CD8-positive, alpha-beta memory T cell (primary cell): Measurements from ENCODE around the gene PASK. TPM values are rescaled to one million over a fixed set of nuclear protein-coding genes. Genes with fewer than 3 reads are reported as not detected.
A peak's percentile ranks its signal among the peaks of the same experiment; 100 is the strongest.

Experiments used
- CTCF ChIA-PET: fragments of 350-600 bp; sonication (Branson Sonifier 250); formaldehyde crosslinking; loops from one replicate; lab custom pipeline; 2021; ENCODE audit warnings: antibody characterized with exemption; lab: Charles Lee
- POLR2A ChIA-PET: fragments of 350-600 bp; sonication (Branson Sonifier 250); formaldehyde crosslinking; loops from one replicate; lab custom pipeline; 2021; ENCODE audit warnings: antibody characterized with exemption; lab: Charles Lee
- DNase-seq, 5 donors: peaks; one replicate each; pipeline versions ENCODE4 v3.0.0 to v3.0.0-alpha.2; 2020 to 2022; ENCODE audit warnings: mixed read lengths in 1 of 5
- H3K27ac ChIP-seq: one replicate; pipeline ENCODE4 v1.7.0; 2013; ENCODE audit warnings: low read depth, mild to moderate bottlenecking, low read length, moderate library complexity
- H3K27me3 ChIP-seq: 2 replicates; pipeline ENCODE4 v1.7.0; 2013; ENCODE audit warnings: low read length, mild to moderate bottlenecking; ENCODE audit not compliant: insufficient read depth, poor library complexity, severe bottlenecking
- H3K36me3 ChIP-seq: 2 replicates; pipeline ENCODE4 v1.7.0; 2013; ENCODE audit warnings: mild to moderate bottlenecking, low read length, moderate library complexity; ENCODE audit not compliant: insufficient read depth
- H3K4me1 ChIP-seq: 2 replicates; pipeline ENCODE4 v1.7.0; 2013; ENCODE audit warnings: mild to moderate bottlenecking, low read length, moderate library complexity; ENCODE audit not compliant: insufficient read depth
- H3K4me3 ChIP-seq: 2 replicates; pipeline ENCODE4 v1.7.0; 2013; ENCODE audit warnings: mild to moderate bottlenecking, low read length
- H3K9me3 ChIP-seq: 2 replicates; pipeline ENCODE4 v1.7.0; 2013; ENCODE audit warnings: mild to moderate bottlenecking, low read length
- H3K27ac Mint-ChIP-seq, 8 donors: one replicate each; pipeline ENCODE4 v1.8.0; 2020 to 2021; ENCODE audit warnings: mixed read lengths in 8 of 8, mild to moderate bottlenecking in 6 of 8, inconsistent platforms in 3 of 8, moderate library complexity in 3 of 8
- H3K27me3 Mint-ChIP-seq, 2 donors: one replicate each; pipeline ENCODE4 v1.8.0; 2020 to 2021; ENCODE audit warnings: mixed read lengths in 2 of 2, mild to moderate bottlenecking in 1 of 2, moderate library complexity in 1 of 2
- H3K36me3 Mint-ChIP-seq, 3 donors: one replicate each; pipeline ENCODE4 v1.8.0; 2020 to 2021; ENCODE audit warnings: mixed read lengths in 3 of 3, inconsistent platforms in 1 of 3, mild to moderate bottlenecking in 1 of 3
- H3K4me1 Mint-ChIP-seq, 3 donors: one replicate each; pipeline ENCODE4 v1.8.0; 2020 to 2021; ENCODE audit warnings: mixed read lengths in 3 of 3, inconsistent platforms in 1 of 3, mild to moderate bottlenecking in 1 of 3
- H3K4me3 Mint-ChIP-seq, 7 donors: one replicate each; pipeline ENCODE4 v1.8.0; 2020 to 2021; ENCODE audit warnings: mixed read lengths in 7 of 7, mild to moderate bottlenecking in 6 of 7, moderate library complexity in 4 of 7, inconsistent platforms in 2 of 7
- H3K9me3 Mint-ChIP-seq, 5 donors: one replicate each; pipeline ENCODE4 v1.8.0; 2020 to 2022; ENCODE audit warnings: mixed read lengths in 5 of 5, mild to moderate bottlenecking in 3 of 5, moderate library complexity in 2 of 5, inconsistent platforms in 1 of 5
- polyA plus RNA-seq: library from polyadenylated mRNA; unstranded; fragments of 300-500 nt; fragmentation: Illumina TruSeq; gene quantifications from one replicate; pipeline ENCODE4 v1.2.3, GENCODE V29; 2021
- total RNA-seq, 2 experiments: library from RNA; stranded (reverse); gene quantifications; one replicate each; pipeline ENCODE4 v1.2.3, GENCODE V29; 2021

PASK gene
- total and polyA plus RNA-seq, 3 experiments from 2014 or later: 32.8 to 93.8 (median 92.8) TPM

- H3K27ac Mint-ChIP-seq: peak overlapping the region in 1 of 8 donors; percentile 70
- CTCF ChIA-PET: interaction anchor here (0.7 kb wide), 1 partner anchor 80 kb away, joined by 4 read pairs; no protein-coding TSS in a partner anchor
- no peaks in the 10 kb centered on the region for H3K27me3 Mint-ChIP-seq
Measured at GRCh38 chr2:241157841-241158545, 8.7 kb upstream of the PASK start.

GRCh38 chr2:241156971-241157441 is 7.7 kb upstream of the PASK start:
- H3K36me3 ChIP-seq: peaks cover 18% of the 10 kb centered on the region
- POLR2A ChIA-PET: no interaction called here
- H3K36me3 Mint-ChIP-seq: peaks cover 3 to 69% (median 12%) of the 10 kb centered on the region in 3 donors

More at GRCh38 chr2:241157841-241158545, 8.7 kb upstream of the PASK start:
- POLR2A ChIA-PET: interaction anchor here (0.6 kb wide), 1 partner anchor 35 kb away, joined by 12 read pairs; no protein-coding TSS in a partner anchor
- H3K4me1 Mint-ChIP-seq: peaks cover 6 to 22% (median 12%) of the 10 kb centered on the region in 3 donors
- Histone ChIP-seq H3K36me3 (peaks cover 18% of the 10 kb centered on the region), H3K27ac (no peak overlapping the region), H3K9me3 (no peaks in the 10 kb centered on the region), H3K27me3 (no peaks in the 10 kb centered on the region), H3K4me3 (no peak overlapping the region), H3K4me1 (no peaks in the 10 kb centered on the region)
- no peak overlapping the region for H3K4me3 Mint-ChIP-seq
- DNase-seq: no peak
- peaks cover 3 to 73% (median 15%) of the 10 kb centered on the region in 3 donors for H3K36me3 Mint-ChIP-seq
- H3K9me3 Mint-ChIP-seq: no peaks in the 10 kb centered on the region

GRCh38 chr2:241155936-241156335 is 6.7 kb upstream of the PASK start:
- no peaks in the 10 kb centered on the region for H3K9me3 Mint-ChIP-seq
- CTCF ChIA-PET: interaction anchor here (2.3 kb wide), 1 partner anchor 78 kb away, joined by 9 read pairs; no protein-coding TSS in a partner anchor
- peaks cover 21 to 37% (median 30%) of the 10 kb centered on the region in 3 donors for H3K4me1 Mint-ChIP-seq
- Histone ChIP-seq H3K27me3 (no peaks in the 10 kb centered on the region), H3K27ac (no peak overlapping the region), H3K36me3 (peaks cover 18% of the 10 kb centered on the region), H3K4me3 (no peak overlapping the region), H3K4me1 (peaks cover 14% of the 10 kb centered on the region), H3K9me3 (no peaks in the 10 kb centered on the region)
- peak overlapping the region in 1 of 7 donors; percentile 45 for H3K4me3 Mint-ChIP-seq
- peak overlapping the region in 3 of 8 donors; percentile 17 to 79 (median 69) for H3K27ac Mint-ChIP-seq
- POLR2A ChIA-PET: no interaction called here
- no peaks in the 10 kb centered on the region for H3K27me3 Mint-ChIP-seq
- H3K36me3 Mint-ChIP-seq: peaks cover 3 to 64% (median 11%) of the 10 kb centered on the region in 3 donors
- DNase-seq: no peak

More at GRCh38 chr2:241156971-241157441, 7.7 kb upstream of the PASK start:
- no peaks in the 10 kb centered on the region for H3K27me3 Mint-ChIP-seq
- Histone ChIP-seq H3K9me3 (no peaks in the 10 kb centered on the region), H3K27ac (no peak overlapping the region), H3K27me3 (no peaks in the 10 kb centered on the region), H3K4me3 (no peak overlapping the region), H3K4me1 (peaks cover 4% of the 10 kb centered on the region)
- H3K4me1 Mint-ChIP-seq: peaks cover 11 to 27% (median 19%) of the 10 kb centered on the region in 3 donors
- DNase-seq: no peak
- H3K9me3 Mint-ChIP-seq: no peaks in the 10 kb centered on the region
- H3K4me3 Mint-ChIP-seq: no peak overlapping the region
- CTCF ChIA-PET: interaction anchor here (0.7 to 2.3 kb wide), 2 partner anchors 79 kb away, joined by 4 to 9 read pairs; no protein-coding TSS in a partner anchor
- peak overlapping the region in 5 of 8 donors; percentile 6 to 91 (median 22) for H3K27ac Mint-ChIP-seq

GRCh38 chr2:241154915-241155314 is 5.6 kb upstream of the PASK start:
- peaks cover 28 to 45% (median 40%) of the 10 kb centered on the region in 3 donors for H3K4me1 Mint-ChIP-seq
- CTCF ChIA-PET: interaction anchor here (2.3 kb wide), 1 partner anchor 77 kb away, joined by 9 read pairs; no protein-coding TSS in a partner anchor
- no peak for DNase-seq
- no peaks in the 10 kb centered on the region for H3K9me3 Mint-ChIP-seq
- Histone ChIP-seq H3K4me1 (peaks cover 16% of the 10 kb centered on the region), H3K9me3 (no peaks in the 10 kb centered on the region), H3K27ac (no peak overlapping the region), H3K27me3 (no peaks in the 10 kb centered on the region), H3K4me3 (no peak overlapping the region), H3K36me3 (peaks cover 12% of the 10 kb centered on the region)
- H3K4me3 Mint-ChIP-seq: peak overlapping the region in 1 of 7 donors; percentile 15
- peaks cover 3 to 62% (median 11%) of the 10 kb centered on the region in 3 donors for H3K36me3 Mint-ChIP-seq
- peak overlapping the region in 3 of 8 donors; percentile 55 to 66 (median 61) for H3K27ac Mint-ChIP-seq
- POLR2A ChIA-PET: no interaction called here
- H3K27me3 Mint-ChIP-seq: peaks cover 0 to 3% of the 10 kb centered on the region in 2 donors

- H3K4me1 Mint-ChIP-seq: peaks cover 28 to 46% (median 42%) of the 10 kb centered on the region in 3 donors
- no peaks in the 10 kb centered on the region for H3K27me3 ChIP-seq
- H3K36me3 Mint-ChIP-seq: peaks cover 3 to 55% (median 11%) of the 10 kb centered on the region in 3 donors
- peaks cover 0 to 3% of the 10 kb centered on the region in 2 donors for H3K27me3 Mint-ChIP-seq
- peaks cover 18% of the 10 kb centered on the region for H3K4me1 ChIP-seq
- H3K4me3 ChIP-seq: no peak overlapping the region
- no peaks in the 10 kb centered on the region for H3K9me3 Mint-ChIP-seq
- H3K27ac Mint-ChIP-seq: peak overlapping the region in 3 of 8 donors; percentile 52 to 81 (median 74)
- H3K36me3 ChIP-seq: peaks cover 3% of the 10 kb centered on the region
- no peak overlapping the region for H3K27ac ChIP-seq
- peak overlapping the region in 1 of 7 donors; percentile 37 for H3K4me3 Mint-ChIP-seq
- ChIA-PET CTCF (no interaction called here), POLR2A (no interaction called here)
- DNase-seq: no peak
- H3K9me3 ChIP-seq: no peaks in the 10 kb centered on the region
Measured at GRCh38 chr2:241153616-241154015, 4.3 kb upstream of the PASK start.

- DNase-seq: no peak
- H3K4me1 Mint-ChIP-seq: peaks cover 36 to 56% (median 50%) of the 10 kb centered on the region in 3 donors
- H3K27ac Mint-ChIP-seq: peak overlapping the region in 6 of 8 donors; percentile 21 to 94 (median 67)
- H3K4me1 ChIP-seq: peaks cover 26% of the 10 kb centered on the region
- peak overlapping the region; percentile 93 to 100 (median 97) for H3K4me3 Mint-ChIP-seq
- no peaks in the 10 kb centered on the region for H3K9me3 ChIP-seq
- H3K27me3 ChIP-seq: no peaks in the 10 kb centered on the region
- peaks cover 0 to 3% of the 10 kb centered on the region in 2 donors for H3K27me3 Mint-ChIP-seq
- no peak overlapping the region for H3K27ac ChIP-seq
- H3K9me3 Mint-ChIP-seq: no peaks in the 10 kb centered on the region
- peaks cover 0 to 41% (median 5%) of the 10 kb centered on the region in 3 donors for H3K36me3 Mint-ChIP-seq
- CTCF ChIA-PET: interaction anchor here (1.0 to 4.2 kb wide), 4 partner anchors 41 to 74 kb away, joined by 3 to 67 read pairs (median 28); no protein-coding TSS in a partner anchor
- no peaks in the 10 kb centered on the region for H3K36me3 ChIP-seq
- POLR2A ChIA-PET: interaction anchor here (3.3 kb wide), 1 partner anchor 50 kb away, joined by 49 read pairs; the partner anchor contains the start of gene MTERF4
- H3K4me3 ChIP-seq: no peak overlapping the region
Measured at GRCh38 chr2:241151934-241152660, 2.8 kb upstream of the PASK start.
